Iris pigment epithelial cell (primary cell): Measurements from ENCODE around the gene DPH7.
"Not testable (repeated sequence)": the region's sequence is repeated elsewhere in the genome, so short reads cannot be mapped to it uniquely, and the experiment has no call there.

Source experiments
- DNase-seq: peaks from one replicate; pipeline ENCODE4 v3.0.0-alpha.2; 2011; ENCODE audit warnings: low read depth

DPH7 gene

DNA sequence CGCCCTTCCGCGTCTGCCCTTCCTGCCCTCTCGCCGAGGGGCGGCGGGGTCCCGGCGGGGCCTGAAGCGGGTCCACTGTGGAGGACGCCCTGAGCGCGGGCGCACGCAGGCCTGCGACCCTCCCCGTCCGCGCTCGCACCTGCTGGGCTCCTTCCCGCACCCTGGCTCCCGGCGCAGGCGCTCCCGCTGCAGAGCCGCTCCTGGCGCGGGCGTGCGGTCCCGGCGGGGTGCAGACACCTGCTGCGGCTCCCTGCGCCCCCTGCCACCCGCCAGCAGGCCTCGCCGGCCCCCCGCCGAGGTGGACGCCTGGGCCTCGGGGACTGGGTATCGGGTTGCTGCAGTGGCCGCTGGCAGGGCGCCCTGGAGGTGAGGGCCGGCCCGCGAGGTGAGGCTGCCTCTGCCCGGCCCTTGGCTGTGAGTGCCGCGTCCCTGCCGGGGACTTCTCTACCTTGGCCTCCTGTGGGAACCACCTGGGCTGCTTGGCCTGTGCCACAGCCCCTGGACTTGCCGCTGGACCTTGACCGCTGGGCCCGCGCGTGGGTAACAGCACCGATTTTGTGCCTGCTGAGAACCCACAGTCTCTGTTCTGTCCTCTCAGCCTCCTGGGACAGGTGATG lies 27.4 kb upstream of the DPH7 start:
- DNase-seq: no peak

DNA sequence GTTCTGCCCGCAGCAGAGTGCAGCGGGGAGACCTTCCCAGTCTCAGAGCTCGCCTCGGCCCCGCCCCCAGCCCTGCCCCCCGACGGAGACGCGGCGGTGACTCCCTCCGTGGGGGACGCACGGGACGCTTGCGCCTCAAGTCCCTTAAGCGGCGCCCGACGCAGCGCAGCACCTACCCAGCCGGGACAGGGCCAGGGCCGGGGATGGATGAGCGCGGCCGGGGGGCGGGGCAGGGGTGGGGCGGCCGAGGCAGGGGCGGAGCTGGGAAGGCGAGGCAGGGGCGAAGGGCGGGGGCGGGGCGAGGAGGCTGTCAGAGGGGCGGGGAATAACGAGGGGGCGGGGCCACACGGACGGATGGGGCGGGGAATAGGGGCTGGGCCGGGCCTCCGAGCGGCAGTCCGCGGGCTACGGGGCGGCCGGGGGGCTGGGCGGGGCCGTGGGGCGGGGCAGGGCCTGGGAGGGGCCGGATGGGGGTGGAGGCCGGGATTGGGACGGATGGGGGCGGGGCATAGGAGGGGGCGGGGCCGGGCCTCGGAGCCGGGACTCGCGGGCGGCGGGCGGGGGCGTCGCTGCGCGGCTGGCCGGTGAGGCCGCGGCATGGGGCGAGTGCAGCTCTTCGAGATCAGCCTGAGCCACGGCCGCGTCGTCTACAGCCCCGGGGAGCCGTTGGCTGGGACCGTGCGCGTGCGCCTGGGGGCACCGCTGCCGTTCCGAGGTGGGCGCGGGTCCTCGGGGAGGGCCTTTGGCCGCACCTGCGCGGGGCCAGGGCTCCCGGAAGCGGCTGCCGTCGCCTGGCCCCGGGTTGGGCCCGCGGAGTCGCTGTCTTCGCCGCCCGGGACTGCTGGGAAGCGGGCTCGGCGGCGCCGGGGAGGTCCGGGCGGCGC lies 26.6 kb upstream of the DPH7 start, which contains the start of gene ARRDC1:
Gene ARRDC1, plus strand, starts transcription at position 566 of the 884 bp plus-strand sequence. Its CDS starts 32 bp downstream, at position 598.
- peak; percentile 84 for DNase-seq

DNA sequence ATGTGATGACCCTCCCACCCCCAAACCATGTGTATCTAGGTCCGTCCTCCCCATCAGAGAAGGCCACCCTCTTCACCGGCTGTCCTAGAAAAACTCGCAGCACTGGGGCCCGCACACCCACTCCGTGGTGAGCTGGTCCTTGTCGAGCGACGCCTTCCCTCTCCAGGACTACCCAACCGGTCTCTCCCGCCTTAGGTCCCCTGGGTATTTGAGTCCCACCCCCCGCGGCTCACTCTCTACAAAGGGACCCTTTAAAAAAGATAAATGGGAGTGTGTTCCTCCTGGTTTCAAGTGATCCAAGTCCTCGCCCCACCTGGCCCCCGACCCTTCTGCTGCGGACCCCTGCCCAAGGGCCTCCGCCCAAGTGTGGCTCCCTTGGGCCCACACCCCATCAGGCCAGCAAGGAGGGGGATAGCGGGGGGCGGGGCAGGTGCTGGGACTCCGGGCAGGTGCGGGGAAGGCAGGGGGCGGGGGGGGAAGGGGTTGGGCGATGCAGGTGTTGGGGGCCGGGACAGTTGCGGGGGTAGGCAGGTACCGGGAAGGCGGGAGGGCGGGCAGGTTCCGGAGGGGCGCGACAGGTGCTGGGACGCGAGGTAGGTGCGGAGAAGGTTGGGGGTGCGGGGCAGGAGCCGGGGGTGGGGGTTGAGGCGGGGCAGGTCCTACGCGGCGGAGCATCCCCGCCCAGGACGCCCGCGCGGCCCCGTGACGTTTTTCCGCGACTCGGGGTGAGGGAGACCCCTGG lies 25.8 kb upstream of the DPH7 start:
- DNase-seq: no peak

DNA sequence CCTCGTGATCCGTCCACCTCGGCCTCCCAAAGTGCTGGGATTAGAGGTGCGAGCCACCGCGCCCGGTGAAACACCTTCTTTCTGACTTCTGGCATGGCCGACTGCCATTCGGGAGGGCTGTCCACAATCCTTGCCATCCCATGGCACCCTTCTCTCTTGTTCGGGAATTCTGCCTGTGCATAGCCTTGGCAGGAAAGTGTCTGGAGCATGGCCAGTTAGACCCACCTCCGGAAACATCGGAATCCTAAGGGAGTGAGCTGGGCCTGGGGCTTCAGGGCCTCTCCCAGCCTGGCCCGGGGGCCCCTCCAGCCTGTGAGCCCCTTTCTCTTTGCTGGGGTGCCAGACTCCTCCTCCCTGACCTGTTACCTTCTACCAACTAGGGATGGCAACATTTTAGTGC lies 25.2 kb upstream of the DPH7 start:
- no peak for DNase-seq

DNA sequence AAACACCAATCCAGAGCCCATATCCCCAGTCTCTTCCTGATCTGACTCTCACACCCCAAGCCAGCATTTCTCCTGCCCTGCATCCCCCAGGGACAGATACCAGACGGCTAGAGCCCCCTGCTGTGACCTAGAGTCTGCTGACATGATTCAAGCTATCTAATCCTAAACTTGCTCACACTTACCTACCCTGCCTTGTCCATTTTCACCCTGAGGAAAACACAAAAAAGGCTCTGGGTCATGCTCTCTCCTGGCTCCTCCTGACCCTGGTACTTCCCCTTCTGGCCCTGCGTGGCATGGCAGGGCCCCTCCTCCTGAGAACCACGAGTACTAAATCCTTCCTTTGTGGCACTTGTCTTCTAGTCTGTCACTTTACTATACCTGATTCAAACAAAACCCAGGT lies 23.9 kb upstream of the DPH7 start:
- DNase-seq: no peak

DNA sequence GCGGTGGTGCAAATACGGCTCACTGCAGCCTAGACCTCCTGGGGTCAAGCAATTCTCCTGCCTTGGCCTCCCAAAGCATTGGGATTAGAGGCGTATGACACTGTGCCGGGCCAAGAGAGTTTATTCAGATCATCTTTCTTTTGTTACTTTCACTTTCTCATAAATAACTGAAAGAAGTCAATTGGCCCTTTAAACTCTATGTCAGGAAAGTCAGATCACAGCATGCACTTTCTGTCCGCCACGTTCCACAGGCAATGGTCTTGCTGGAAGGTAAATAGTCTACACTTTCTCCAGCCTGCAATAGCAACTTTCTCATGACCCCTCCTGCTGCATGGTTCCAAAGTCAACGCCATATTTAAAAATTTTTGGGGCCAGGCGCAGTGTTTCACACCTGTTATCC lies 20.2 kb upstream of the DPH7 start:
- DNase-seq: no peak

DNA sequence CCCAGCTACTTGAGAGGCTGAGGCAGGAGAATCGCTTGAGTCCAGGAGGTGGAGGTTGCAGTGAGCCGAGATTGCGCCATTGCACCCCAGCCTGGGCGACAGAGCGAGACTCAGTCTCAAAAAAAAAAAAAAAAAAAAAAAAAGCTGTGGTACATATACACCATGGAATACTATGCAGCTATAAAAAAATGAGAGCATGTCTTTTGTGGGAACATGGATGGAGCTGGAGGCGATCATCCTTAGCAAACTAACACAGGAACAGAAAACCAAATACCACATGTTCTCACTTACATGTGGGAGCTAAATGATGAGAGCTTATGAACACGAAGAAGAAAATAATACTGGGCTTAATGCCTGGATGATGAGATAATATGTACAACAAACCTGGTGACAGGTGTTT lies 17.9 kb upstream of the DPH7 start:
- DNase-seq: not testable (repeated sequence)

DNA sequence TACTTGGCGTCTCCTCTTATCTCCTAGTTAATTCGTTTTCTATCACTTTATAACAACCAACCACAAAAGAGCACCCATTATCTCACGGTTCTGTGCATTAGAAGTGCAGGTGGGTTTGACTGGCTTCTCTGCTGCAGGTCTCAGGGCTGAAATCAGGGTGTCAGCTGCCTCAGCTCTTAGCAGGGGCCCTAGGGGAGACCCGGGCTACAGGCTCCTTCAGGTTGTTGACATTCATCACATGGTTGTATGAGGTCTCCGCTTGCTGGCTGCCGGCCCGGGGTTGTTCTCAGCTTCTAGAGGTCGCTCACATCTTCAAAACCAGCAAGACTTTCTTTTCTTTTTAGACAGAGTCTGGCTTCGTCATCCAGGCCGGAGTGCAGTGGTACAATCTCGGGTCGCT lies 14.5 kb upstream of the DPH7 start:
- no peak for DNase-seq

DNA sequence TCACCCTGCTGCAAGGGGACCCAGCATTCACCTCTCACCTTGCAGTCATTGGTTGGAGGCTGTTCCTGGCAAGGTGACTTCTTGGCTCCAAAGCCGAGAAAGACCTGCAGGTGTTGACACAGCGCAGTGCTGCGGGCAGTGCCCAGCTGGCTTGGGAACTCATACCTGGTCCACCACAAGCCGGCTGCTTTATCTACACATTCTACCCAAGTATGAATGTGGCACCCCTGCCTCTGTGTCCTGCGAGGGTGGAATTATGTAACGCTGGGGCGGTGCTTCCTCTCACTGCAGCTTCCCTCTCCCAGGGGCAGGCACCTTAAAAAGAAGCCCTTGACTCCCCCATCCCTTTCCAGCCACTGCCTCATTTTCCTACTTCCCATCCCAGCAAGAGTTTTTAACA lies 14.0 kb upstream of the DPH7 start:
- DNase-seq: no peak

DNA sequence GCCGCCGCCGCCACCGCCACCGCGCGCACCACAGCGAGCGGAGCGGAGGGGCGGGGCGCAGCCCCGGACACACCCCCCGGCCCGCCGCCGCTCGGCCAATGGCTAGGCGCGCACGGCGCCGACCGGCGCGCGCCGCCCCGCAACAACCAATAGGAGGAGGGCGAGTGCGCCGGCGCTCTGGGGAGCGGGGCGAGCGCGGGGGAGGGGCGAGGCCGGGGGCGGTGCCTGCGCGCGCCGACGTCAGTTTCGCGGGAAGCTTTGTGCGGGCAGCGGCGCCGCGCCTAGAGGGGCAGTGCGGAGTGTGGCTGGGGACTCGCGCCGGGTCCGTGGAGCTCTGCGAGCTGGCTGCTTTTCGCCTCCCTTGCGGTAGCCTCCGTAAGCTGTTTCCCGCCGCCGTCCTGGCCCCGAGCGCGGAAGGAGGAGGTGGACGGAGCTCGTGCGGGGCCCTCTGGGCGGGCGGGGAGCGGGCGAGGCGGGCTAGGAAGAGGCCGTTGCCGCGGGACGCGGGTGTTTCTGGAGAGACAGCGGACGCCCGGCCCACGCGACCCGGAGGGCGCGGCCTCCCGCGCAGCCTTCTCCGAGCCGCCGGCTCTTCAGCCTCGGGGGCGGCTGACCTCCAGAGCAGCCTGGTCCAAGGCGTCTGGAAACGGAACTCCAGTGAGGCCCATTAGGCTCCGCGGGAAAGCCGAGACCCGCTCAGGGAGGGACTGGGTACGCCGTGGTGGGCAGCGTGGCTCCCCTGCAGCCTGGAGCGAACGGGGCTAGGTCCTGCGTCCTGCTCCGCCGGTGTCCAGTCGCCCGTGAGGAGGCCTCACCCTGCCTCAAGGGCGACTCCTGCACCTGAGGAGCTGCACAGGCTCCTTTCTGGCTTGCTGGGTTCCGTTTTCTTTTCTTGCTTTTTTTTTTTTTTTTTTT lies 12.0 kb upstream of the DPH7 start, which contains the start of gene ZMYND19:
Gene ZMYND19, minus strand, starts transcription at position 44 of the 915 bp plus-strand sequence. CDS start 249 bp downstream, outside the sequence.
- peak; percentile 81 for DNase-seq

DNA sequence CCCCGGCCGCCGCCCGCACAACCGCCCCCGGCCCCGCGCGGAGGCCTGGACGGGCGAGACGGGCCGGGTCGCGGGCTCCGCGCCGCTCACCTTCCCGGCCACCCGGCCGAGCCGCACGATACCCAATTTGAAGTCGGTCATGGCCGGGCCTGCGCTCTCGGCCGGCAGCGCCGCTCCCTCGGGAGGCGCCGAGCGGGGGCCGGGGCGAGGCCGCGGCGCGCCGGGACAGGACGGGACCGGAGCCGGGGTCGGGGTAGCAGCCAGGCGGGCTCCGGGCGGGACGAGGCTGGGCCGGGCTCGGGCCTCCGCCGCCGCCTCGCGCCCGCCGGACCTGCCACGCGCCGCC lies 11.4 kb upstream of the DPH7 start:
- no peak for DNase-seq

DNA sequence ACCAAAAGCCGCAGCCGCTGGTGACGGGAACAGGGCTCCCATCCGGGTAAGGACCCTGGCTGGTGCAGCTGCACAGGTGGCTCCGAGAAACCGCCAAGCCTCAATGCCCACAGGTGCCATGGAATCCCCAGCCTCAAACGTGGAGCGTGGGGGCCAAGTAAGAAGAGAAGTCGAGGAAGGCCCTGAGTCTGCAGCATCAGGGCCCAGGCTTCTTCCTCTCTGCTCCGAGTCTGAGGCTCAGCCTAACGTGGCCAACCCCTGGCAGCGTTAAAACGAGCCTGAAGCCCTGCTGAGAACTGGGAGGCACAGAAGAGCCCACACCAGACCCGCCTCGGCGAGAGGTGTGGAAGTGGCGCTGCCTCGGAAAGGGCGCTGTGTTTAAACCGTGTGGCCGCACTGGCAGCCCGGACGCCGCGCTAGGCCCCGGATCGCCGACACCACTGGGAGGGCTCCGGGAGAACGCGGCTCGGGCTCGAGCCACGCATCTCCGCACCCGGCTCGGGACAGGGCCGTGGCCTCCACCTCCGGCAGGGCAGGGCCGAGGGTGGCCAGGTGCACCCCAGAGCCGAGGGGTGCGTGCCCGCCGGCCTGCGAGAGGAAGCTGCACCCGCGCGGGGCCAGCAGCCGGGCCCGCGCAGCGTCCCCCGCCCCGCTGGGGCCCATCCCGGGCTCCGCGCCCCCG lies 10.9 kb upstream of the DPH7 start:
- peak; percentile 42 for DNase-seq

DNA sequence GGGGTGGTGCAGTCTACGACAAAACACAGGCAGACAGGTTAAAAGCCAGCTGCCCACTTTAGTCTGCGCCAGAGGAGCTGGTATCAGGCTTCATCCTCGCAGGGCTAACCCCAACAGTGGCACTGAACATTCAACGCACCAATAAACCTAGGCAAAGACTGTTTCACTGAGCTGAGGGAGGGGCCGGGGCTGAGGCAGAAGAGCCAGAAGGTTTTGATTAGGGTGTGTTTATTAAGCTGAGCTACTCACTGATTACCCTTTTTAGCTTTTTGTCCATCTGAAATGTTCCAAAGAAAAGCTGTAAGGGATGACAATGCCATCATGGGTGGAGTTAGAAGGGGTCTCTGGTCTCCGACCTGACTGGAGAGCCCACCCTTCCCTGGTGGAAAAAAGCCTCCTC lies 10.2 kb upstream of the DPH7 start:
- DNase-seq: no peak

DNA sequence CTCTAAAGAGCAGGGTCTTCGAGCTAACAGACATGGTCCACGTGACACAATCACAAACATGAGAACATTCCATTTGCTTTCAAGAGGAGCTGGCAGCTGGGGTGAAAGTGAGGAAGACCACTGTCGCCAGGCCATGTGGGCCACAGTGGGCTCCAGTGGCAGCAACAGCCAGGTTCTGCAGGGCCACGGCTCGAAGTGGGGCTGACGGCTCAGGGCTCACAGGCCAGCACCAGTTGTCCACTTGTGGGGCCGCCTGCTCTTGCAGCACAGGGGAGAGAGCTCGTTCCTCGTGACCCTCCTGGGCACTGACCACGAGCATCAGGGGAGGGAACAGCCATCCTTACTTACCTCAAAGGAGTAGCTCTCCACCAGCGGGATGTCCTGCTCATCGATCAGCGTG lies 9.6 kb upstream of the DPH7 start:
- no peak for DNase-seq

DNA sequence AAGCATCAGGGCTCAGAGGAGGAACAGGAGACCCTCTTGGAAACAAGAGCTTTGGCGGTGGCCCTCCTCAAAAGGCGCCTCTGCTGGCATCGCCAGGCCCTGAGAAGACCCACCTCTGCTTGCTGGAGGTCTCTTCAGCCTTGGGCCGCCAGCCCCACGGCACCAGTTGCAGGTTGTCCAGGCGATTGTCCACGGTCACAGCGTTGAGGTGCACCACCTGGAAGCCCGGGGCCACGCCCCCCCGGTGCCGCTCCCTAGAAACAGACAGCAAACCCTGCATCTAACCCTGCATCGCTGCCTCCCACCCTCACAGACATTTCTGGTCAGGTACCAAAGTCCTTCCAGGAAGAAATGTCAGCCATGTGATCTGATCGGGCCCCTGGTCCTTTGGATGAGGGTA lies 8.1 kb upstream of the DPH7 start:
- no peak for DNase-seq

DNA sequence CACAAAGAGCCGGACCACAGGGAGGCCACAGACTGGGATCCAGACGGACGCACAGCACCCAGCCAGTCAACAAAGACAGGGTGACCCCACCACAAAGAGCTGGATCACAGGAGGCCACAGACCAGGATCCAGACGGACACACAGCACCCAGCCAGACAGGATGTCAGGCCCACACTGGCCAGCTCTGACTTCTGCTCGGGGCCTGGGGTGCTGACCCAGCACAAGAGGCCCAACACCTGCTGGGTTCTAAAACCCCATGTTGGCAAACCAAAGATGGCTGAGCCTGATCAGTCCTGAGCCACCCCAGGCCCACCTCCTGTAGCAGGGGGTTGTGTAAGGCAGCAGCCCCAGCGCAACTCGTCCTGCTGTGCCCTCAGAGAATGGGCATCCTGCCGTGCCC lies 5.2 kb upstream of the DPH7 start:
- DNase-seq: no peak

DNA sequence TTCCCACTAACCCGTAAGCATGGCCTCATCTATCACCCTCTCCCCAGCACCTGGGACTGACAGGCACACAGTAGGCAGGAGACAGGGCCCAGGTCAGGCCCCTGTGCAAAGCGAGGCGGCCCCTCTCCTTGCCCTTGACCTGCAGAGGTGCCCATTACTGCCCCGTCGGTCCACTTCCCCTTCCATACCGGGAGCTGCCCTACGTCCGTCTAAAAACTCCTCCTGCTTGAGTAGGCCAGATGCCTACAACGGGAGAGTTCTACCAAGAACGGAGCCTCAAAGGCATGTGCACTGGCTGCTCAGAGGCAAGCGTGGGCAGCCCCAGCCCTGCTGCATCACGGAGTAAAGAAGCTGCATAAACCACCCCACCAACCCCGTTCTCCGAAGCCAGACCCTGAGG lies 4.6 kb upstream of the DPH7 start:
- no peak for DNase-seq

DNA sequence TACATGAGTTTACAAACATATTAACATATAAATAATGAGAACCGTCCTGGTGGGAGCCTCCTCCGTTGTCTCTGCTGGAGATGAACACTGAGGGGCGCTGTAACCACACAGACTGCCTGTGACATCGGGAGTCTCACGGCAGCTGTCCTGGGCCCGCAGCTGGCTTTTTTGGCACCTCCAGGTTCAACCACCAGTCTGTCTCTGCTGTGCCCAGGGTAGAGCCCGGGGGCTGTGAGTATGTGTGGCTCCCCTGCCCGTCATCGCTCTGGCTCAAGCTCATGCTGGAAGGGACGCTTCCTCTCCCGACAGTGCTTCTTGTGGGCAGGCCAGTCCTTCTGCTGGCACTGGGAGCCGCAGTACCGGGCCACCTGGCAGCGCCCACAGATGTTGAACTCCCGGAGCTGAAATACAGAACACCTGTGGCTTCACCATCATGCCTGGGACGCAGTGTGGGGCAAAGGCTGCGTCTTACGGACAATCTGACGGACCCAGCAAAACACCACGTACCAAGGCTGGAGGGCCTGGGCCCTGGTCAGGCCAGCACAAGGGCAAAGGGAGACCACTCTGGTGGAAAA lies 3.6 kb upstream of the DPH7 start:
- no peak for DNase-seq

DNA sequence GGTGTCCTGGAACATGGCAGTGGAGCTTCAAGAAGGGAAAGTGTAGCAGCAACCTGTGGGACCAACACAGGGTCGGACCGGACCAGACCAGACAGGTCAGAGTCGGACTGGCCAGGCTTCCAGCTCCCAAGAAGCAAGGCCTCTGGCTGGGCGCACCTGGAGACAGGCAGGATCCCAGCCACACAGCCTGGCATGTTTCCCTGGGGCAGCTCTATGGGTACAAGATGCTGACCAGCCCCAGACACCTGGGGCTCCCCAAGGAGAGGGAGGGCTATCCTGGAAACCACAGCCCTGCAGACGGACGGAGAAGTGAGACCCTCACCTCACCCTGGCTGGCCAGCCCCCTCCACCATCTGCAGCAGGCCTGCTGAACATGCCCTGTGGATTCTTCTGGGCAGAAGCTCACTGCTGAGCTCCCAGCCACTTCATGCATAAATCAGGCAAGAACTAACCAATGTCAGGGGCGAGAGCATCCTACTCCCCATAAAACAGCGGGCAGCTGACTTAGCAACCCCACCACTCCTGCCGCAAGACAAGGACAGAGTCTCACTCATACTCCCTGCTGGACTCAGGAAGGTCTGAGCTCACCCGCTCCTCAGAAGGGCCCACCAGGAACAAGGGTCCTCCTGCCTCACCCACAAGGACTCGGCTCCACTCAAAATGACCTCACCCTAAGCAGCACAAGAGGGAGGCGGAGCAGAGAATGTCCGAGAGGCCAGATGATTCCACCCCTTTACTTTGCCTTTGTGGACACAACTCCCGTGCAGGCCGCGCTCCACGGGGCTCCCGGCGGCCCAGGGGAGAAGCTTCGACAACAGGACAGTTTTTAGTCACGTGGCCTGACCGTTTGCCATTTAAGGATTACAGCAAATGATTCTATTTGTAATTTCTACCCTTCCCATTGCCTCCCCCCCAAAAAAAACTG lies 2.9 kb upstream of the DPH7 start:
- DNase-seq: no peak

DNA sequence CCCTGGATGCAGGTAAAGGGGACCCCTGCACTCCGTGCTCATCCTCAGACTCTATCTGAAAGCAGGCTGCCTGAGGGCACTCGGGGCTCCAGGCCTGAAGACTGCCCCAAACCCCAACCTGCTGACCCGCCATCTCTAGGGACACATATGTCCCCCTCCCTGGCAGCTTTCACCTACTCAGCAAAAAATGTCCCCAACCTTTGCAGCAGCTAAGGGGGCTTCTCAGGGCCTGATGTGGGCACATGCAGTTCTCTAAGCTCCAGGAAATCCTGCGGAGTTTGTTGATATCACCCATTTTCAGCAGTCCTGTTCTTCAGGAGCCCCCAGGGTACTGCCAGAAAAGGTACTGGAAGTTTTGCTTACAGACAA lies 2.2 kb upstream of the DPH7 start:
- no peak for DNase-seq
